ENCODE results near the gene MAP2K2.
A peak's percentile ranks its signal among the peaks of the same experiment; 100 is the strongest.

The MAP2K2 gene

DNA sequence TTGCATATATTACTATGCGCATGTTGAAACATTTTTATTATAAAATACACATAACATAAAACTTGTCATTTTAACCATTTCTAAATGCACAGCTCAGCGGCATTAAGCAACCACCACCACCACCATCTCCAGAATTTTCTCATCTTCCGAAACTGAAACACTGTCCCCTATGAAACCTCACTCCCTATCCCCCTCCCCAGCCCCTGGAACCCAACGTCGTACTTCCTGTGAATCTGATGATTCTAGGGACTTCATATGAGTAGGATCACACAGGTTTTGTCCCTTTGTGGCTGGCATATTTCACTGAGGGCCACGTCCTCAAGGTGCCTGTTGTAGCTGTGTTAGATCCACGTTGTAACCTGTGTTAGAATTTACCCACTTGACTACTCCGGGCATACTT, 716 bp upstream of the MAP2K2 start:
- TF ChIP-seq, protein P1, sequence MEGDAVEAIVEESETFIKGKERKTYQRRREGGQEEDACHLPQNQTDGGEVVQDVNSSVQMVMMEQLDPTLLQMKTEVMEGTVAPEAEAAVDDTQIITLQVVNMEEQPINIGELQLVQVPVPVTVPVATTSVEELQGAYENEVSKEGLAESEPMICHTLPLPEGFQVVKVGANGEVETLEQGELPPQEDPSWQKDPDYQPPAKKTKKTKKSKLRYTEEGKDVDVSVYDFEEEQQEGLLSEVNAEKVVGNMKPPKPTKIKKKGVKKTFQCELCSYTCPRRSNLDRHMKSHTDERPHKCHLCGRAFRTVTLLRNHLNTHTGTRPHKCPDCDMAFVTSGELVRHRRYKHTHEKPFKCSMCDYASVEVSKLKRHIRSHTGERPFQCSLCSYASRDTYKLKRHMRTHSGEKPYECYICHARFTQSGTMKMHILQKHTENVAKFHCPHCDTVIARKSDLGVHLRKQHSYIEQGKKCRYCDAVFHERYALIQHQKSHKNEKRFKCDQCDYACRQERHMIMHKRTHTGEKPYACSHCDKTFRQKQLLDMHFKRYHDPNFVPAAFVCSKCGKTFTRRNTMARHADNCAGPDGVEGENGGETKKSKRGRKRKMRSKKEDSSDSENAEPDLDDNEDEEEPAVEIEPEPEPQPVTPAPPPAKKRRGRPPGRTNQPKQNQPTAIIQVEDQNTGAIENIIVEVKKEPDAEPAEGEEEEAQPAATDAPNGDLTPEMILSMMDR (IDR thresholded peaks at IDR 0.05; ENCODE audit: low read depth, low read length) = no peak
- in situ Hi-C loops (cut with HindIII; ENCODE audit: low sequenced_read_pairs) = no loop called here
- H3K4me3 ChIP-seq (ENCODE audit: low read depth, low read length) = peak overlapping the region; percentile 86
- DNase-seq (ENCODE audit: low read depth, low spot score) = no peak

DNA sequence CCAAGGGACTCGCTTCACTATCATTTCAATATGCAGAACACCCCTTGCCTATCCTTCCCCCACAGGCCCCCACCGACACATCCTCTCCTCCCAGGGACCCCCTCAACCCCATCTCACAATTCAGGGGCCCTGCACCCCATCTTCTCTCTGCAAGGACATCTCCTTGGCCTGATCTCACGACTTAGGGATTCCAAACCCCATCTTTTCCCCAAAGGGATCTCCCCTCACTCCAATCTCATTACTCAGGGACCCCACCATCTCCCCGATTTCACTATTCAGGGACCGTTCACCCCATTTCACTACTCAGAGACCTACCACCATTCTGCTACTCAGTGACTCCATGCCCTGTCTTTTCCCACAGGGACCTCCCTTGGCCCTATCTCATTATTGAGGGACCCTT, 1.4 kb downstream of the MAP2K2 start:
- TF ChIP-seq, protein P1 (IDR thresholded peaks at IDR 0.05; ENCODE audit: low read depth, low read length) = no peak
- in situ Hi-C loops (cut with HindIII; ENCODE audit: low sequenced_read_pairs) = no loop called here
- peak overlapping the region; percentile 86 for H3K4me3 ChIP-seq (ENCODE audit: low read depth, low read length)
- DNase-seq (ENCODE audit: low read depth, low spot score) = no peak

DNA sequence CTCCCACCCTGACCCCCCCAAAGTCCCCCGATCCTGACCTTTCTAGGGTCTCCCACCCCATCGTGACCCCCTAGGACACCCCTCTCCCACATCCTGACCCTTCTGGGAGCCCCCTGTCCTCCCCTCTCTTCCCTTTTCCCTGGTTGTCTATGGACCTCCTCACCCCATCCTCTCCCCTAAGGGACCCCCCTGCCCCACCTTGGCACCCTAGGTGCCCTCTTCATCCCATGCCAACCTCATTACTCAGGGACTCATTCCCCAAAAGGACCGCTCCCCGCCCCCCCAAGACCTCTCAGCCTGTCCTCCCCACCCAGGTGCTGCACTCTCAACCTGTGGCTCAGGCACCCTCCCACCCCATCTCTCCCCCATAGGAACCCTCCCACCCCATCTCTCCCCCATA, 2.1 kb downstream of the MAP2K2 start:
- no peak for DNase-seq (ENCODE audit: low read depth, low spot score)
- in situ Hi-C loops (cut with HindIII; ENCODE audit: low sequenced_read_pairs) = no loop called here
- TF ChIP-seq, protein P1 (IDR thresholded peaks at IDR 0.05; ENCODE audit: low read depth, low read length) = no peak
- H3K4me3 ChIP-seq (ENCODE audit: low read depth, low read length) = no peak overlapping the region

DNA sequence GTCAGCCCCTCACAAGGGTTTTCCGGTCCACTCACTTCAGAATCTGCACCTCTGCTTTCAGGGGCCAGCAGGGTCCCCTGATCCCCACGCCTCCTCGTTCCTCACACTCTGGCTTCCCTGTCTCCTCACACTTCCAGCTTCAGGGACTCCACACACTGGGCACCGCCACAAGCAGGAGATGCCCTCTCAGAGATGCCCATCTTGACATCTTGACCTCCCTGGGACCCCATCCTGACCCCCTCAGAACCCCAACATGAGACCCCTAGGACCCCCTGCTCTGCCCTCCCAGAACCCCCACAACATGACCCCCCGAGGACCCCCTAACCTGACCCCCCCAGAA, 2.7 kb downstream of the MAP2K2 start:
- in situ Hi-C loops (cut with HindIII; ENCODE audit: low sequenced_read_pairs) = no loop called here
- H3K4me3 ChIP-seq (ENCODE audit: low read depth, low read length) = no peak overlapping the region
- no peak for DNase-seq (ENCODE audit: low read depth, low spot score)
- TF ChIP-seq, protein P1 (IDR thresholded peaks at IDR 0.05; ENCODE audit: low read depth, low read length) = no peak

DNA sequence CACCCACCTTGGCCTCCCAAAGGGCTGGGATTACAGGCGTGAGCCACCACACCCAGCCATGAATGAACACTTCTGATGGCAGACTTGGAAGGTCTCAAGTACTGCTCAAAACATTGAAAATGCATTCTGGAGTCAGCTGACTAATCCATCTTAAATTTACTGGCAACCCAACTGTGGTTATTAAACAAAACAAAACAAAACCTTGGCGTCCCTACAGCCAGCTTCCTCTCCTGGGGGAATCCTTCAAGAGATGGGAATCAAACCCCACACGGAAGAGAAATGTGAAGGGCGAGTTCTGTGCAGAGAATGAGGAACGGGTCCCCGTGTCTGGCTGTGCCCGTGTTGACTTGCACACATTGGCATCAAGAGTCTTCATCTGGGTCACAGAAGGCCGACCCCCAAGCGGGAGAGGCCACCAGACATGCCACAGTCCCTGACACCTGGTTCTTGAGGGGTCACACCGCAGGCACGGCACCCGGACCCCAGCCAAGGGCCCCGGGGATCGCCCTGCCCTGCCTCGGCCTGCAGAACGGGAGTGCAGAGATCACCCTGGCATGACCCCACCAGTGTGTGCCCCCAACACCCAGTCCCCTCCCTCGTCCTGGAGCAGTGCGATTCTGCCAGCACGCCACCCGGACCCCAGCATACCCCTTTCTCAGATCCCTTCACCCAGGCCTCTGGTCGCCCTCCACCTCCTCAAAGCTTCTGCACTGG, 3.2 kb downstream of the MAP2K2 start:
- no peak overlapping the region for H3K4me3 ChIP-seq (ENCODE audit: low read depth, low read length)
- in situ Hi-C loops (cut with HindIII; ENCODE audit: low sequenced_read_pairs) = no loop called here
- DNase-seq (ENCODE audit: low read depth, low spot score) = peak; percentile 46

DNA sequence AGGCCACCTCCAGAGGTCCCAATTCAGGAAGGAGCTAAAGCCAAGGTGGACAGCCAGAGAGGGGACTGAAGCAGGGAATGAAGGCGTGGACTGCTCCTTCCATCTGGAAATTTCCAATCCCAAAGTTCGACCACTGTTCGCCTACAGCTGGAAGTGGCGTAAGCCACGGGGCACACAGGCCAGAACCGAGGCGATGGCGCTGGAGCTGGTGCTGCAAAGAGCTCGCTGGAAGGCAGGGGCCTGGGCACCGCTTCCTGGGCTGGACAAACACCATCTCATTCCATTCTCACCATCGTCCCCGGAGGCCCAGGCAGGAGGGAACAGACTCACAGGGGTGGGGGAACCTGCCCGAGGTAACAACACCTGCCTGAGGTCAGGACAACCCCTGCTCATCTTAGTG, 4.2 kb downstream of the MAP2K2 start:
- no peak overlapping the region for H3K4me3 ChIP-seq (ENCODE audit: low read depth, low read length)
- no peak for DNase-seq (ENCODE audit: low read depth, low spot score)
- in situ Hi-C loops (cut with HindIII; ENCODE audit: low sequenced_read_pairs) = no loop called here
- TF ChIP-seq, protein P1 (IDR thresholded peaks at IDR 0.05; ENCODE audit: low read depth, low read length) = no peak

More for the DNA sequence above, 3.2 kb downstream of the MAP2K2 start:
- TF ChIP-seq, protein P1 (IDR thresholded peaks at IDR 0.05; ENCODE audit: low read depth, low read length) = no peak

Measured in astrocyte of the spinal cord (primary cell).